Stimulated activated CD8-positive, alpha-beta memory T cell treated with anti-CD3 and anti-CD28 coated beads, Interleukin-12 subunit alpha, Interleukin-12 subunit beta, amount 100 ng/mL, for 24 hours (primary cell): ENCODE data around the gene NECTIN3.

Source experiments
- DNase-seq: peaks from one replicate; pipeline ENCODE4 v3.0.0-alpha.2; 2020; ENCODE audit errors: extremely low read depth

The NECTIN3 gene

DNA sequence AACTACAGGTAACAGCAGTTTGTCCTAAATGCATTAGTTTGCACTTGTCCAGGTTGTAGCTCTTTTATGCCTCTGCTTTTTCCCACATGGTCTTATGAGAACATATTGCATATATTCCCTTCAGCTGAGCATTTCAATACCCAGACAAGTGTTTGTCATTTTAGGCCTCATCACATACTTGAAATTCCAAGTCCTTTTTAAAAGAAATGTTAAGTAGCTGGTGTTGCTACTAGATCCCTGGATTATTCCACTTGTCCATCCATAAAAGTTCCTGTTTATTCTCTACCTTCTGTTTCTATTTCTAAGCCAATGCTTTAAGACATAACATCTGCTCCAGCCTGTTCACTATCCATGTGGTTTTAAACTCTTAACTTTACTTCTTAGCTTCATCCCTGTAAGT lies 128.4 kb downstream of the NECTIN3 start:
- no peak for DNase-seq

DNA sequence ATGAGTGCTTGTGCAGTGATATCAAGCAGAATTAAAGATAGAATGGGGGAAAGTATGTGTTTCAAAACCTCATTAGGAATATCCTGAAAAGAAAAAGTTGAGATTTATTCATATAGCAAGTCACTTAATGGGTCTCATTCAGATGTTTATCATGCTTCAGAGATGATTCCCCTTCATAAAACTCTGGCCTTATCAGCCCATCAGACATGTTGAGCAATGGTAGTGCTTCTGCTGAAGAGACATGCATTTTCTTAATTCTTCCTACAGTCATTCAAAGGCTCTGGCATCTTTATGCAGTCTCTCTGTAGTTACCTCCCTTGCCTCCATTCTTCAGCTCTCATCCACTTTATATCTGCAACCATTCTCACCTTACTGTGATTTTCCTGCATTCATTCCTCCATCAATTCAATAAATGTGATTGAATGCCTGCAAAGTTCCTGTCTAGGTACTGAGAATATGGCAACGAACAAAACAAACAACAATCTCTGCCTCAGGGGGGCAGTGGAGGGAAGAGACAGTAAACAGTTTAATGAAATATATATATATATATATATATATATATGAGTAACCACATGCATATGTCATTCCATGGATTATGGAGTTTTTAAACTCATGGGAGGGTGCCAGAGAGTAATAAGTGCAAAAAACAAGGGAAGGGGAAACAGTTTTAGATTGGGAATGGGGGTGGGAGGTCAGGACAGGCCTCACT lies 138.5 kb downstream of the NECTIN3 start:
- no peak for DNase-seq

DNA sequence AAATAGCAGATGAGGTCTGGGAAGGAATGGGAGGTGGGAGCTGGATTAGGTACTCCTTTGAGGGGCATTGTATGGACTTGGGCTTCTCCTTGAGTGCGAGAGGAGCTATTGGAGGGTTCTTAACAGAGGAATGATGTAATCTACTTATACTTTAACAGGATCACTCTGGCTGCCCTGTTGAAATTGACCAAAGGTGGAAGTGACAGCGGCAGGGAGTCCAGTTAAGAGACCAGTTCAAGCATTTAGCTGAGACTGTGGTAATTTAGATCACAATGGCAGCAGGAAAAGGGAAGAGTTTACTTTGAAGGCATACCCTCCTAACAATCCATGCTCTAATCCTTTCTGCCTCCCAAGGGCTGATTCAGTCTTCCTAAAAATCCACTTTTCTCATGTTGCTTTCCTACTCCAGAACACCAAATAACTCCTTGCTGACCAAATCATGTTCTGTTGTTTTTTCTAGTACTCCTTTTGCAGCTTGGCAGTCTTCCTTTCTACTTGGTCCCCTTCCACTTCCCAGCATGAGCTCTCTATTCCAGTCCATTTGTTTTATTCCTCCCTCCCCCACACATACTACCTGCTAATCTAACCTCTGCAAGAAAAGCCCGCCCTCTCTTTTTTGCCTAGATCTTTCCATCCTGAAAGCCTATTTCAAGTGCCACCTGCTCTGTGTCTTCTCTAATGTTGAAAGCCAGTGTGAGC lies 139.4 kb downstream of the NECTIN3 start:
- DNase-seq: no peak

DNA sequence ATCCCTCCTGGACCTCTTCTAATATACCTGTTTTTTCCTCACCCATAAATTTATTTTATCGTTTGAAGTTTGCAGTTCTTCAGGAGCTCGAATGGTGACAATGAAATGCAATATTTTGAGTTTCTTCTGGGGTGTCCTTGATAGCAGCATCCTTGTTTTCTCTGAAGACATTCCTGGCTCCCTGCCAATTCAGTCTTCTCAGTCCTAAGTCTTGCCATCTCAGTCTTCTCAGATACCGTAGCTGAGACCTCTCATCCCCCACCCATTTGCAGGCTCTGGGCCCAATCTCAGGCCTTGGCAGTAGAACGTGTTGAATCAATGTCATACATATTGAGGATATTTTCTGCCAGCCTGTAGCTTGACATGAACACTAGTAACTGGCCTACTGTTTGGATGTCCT lies 140.9 kb downstream of the NECTIN3 start:
- no peak for DNase-seq

DNA sequence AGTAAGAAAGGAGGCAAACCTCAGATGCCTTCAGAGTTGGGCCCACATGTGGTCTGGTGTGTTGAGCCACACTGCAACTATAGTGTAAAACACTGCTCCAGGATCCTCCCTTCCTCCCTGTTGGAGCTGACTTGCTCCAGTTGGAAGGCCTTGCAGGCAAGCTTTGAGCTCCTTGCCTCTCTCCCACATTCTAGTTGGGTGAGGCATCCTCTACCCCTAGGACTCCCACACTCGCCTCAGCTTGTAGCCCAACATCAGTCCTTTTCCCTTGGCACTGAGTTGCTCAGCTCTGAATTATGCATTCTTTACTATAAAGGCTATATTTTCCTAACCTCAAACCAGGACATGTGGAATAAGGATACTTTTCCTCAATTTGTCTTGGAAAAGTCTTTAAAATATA lies 143.9 kb downstream of the NECTIN3 start:
- DNase-seq: no peak

DNA sequence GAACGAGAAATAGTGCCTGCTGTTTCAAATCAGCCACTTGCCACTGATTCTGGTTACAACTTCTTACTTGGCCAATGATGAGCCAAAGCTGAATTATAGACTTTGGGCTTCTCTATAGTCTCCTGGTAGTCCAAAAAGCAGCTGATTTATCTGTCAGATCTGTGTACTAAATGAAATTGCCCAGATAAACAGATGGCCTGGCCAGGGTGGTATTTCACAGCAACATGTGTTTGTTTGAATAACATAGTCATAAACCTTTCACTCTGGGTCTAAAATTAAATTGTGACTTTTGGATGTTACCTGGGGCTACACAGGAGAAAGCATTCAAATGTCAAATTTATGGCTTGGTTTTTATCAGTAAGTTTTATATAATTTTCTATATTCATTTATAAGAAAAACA lies 147.0 kb downstream of the NECTIN3 start:
- no peak for DNase-seq

DNA sequence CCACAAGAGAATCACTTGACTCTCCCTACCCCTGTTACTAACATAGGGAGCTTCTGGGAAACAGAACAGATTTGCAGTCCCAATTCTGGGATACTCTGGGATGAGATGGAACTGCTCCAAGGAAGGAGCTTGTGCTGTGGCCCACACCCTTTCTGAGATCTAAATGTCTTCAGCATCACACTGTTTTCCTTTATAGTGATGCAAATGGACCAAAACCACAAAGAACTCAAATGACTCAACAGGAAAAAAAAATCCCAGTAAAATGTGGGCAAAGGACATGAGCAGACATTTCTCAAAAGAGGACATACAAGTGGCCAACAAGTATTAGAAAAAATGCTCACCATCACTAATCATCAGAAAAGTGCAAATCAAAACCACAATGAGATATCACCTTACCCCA lies 155.6 kb downstream of the NECTIN3 start:
- no peak for DNase-seq

DNA sequence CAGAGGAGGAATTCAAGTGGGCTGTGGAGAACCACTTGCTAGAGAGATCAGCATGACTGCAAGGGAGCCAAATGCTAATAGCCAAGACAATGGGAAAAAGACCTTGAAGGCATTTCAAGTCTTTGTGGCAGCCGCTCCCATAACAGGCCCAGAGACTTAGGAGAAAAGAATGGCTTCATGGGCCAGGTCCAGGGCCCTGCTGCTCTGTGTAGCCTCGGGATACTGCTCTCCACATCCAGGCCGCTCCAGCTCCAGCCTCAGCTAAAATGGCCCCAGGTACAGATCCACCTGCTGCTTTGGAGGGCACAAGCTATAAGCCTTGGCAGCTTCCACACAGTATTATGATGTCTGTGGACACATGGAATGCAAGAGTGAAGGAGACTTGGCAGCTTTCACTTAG lies 157.7 kb downstream of the NECTIN3 start:
- DNase-seq: no peak

DNA sequence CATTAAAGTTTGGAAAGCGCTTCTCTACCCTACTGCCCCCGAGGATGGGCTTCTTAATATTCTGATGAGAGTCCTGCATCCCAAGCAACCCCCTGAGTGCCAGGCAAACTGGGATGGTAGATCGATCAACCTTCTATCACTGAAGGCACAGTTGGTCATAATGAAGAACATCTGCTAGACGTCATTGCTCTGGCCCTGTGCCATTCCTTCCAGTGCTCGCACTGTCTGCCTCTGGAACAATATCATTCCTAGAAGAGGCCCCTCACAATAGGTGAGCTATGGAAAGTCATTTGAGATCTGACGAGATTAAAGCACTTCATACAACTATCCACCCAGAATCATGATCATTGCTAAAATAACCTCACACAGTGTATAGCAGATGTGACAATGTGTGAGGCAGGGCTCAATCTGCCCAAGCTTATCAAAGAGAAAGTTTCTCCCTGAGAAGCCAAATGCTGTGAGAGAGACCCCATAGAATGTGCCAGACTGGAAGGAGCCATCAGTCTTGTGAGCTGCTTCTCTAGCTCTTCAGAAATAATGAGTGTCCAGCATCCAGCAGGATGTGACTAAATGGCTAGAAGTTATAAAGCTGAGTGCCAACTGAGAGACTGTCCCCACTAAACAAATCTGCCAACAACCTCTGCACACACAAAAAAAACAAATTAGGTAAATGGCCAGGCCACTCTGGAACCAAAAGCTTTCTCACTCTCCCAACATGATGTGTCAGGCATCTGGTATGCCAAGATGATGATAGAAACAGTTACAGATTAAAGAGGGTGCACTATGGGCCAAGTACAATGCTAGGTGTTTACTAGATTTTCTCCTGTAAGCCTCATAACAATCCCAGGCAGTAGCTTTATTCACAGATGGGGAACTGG lies 165.5 kb downstream of the NECTIN3 start:
- no peak for DNase-seq

DNA sequence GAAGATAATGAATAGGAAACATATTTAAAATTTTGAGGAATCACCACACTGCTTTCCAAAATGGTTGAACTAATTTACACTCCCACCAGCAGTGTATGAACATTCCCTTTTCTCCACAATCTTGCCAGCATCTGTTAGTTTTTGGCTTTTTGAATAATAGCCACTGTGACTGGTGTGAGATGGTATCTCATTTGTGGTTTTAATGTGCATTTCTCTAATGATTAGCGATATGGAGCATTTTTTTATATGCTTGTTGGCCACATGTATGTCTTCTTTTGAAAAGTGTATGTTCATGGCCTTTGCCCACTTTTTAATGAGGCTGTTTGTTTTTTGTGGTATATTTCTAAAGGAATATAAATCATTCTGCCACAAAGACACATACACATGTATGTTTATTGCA lies 166.3 kb downstream of the NECTIN3 start:
- no peak for DNase-seq

DNA sequence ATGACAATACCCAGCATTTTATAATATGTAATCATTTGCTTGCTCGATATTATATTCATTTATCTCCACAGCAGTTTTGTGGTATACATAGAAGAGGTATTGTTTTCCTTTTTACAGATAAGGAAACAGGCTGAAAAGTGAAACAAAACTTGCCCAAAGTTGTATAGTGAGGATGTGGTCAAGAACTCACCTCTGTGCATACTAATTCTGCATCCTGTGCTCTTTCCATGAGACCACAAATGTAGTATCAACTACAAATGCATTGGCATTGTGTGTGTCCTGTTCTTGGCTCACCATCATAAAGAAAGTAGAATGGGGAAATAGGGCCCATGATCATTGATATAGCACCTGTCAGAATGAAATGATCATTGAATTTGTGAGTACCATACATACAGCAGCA lies 167.3 kb downstream of the NECTIN3 start:
- DNase-seq: no peak

DNA sequence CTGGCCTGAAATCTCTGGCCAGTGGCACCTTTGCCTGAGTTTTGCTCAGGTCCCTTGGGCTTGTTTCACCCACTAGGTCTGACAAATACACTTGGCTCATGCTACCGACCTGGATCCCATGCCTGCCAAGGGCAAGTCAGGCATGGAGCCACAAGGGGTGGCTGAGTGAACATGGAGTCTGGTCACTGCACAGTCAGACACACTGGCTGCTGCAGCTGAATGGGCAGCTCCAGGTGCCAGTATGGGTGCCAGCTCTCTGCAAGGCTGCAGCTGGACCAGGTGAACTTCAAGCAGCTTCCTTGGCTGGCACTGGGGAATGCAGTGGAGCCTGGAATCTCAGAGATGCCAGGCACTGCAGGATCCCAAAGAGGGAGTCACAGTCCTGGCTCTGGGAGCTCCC lies 170.3 kb downstream of the NECTIN3 start:
- no peak for DNase-seq
